HG02970 (cell line): Measurements from ENCODE around the gene RASGRF1.

Experiments used
- ATAC-seq: cut with Tn5 transposase; IDR thresholded peaks from one replicate; pipeline ENCODE4 v1.9.1; 2021; ENCODE audit warnings: mild to moderate bottlenecking, moderate library complexity, moderate number of reproducible peaks; ENCODE audit not compliant: unreplicated experiment, low FRiP score

Gene RASGRF1

DNA sequence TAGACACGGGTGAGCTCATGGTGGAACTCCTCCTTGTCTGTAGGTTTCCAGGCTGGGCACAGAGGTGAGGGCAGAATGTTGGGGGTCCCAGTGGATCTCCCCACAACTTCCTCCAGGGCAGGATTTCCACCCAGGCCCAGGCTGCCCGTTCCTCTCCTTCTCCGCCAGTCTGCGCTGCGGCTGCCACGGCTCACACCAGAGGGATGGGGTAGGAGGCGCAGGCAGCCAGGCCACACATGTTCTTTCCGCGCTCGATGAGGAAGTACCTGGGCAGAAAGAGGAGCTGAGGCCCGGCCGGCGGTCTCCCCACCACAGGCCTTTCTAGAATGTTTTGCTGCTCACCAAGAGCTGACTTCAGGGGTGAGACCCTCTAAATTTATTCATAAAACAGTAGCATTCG lies 168.6 kb downstream of the RASGRF1 start:
- ATAC-seq, result no peak

DNA sequence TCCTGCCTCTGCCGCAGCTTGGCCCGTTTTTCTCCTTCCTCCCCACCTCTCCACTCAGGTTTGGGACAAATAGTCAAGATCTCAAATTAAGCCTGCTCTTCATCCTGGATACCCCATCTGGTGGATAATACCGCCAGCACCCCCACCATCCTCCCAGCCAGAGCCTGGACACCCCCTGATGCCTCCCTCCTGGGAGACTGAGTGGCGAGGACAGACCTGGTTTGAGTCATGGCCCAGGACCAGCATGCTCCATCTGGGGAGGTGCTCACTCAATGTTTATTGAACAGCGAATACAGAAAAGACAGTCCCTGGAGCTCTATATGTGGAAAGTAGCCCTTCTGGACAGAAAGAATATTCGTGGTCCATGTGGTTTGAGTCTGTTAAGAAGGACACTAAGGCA lies 169.1 kb downstream of the RASGRF1 start:
- no peak for ATAC-seq

DNA sequence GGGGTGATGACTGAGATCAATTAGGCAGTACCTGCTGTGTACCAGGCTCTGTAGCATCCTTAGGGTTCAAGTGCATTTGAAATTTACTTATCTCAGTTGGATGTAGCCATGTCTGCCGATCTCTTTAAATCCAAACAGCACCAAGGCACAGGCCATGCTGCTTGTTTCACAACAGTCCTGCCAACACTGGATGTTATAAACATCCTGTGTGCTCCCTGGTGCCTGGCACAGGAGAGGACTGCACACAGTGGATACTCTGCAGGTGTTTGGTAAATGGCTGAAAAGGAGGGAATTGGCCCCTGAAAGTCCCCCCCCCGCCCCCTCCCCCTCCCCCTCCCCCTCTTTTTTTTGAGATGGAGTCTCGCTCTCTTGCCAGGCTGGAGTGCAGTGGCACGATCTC lies 172.7 kb downstream of the RASGRF1 start:
- no peak for ATAC-seq

DNA sequence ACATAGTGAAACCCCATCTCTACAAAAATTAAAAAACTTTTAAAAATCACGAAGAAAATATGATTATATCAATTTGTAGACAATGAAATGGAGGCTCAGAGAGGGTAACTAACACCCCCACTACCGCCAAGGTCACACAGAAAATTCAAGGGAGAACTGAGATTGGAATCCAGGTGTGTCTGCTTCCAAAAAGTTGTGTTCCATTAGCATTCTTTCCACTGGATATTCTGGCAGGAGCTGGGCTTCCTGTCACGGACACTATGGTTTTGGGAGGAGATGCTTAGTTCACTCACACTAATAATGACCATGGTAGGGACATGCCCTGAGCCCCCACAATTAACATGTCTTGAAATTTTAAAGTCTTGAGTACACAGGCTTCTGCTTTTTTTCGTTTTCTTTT lies 174.5 kb downstream of the RASGRF1 start:
- ATAC-seq, result no peak

DNA sequence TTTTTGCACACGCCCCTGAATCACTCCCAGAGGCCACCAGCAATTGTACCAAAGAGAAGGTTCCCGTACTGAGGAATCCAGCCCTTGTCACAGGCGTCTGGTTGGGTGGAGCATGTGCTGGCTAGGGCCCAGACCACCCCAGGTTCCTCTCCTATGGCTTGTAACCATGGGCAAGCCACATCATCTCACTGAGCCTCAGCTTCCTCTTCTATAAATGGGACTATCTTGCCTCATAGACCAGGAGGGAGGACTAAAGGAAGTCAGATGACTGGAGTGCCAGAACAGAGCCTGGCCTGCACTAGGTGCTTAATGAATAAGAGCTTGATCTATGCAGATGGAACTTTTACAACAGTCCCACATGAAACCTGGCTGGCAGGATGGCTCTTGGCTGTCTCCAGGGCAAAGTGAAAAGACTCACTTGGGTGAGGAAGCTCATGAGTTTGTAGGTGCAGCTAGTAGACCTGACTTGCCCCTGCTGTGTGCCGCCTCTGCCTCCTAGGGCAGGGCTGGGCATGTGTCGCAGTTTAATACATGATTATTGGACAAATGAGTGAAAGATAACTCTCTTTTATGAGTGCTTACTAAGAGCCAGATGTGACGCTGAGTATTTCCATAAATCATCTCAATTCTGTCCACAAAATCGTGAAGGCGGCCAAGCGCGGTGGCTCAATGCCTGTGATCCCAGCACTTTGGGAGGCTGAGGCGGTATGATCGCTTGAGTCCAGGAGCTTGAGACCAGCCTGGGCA lies 175.1 kb downstream of the RASGRF1 start:
- no peak for ATAC-seq

DNA sequence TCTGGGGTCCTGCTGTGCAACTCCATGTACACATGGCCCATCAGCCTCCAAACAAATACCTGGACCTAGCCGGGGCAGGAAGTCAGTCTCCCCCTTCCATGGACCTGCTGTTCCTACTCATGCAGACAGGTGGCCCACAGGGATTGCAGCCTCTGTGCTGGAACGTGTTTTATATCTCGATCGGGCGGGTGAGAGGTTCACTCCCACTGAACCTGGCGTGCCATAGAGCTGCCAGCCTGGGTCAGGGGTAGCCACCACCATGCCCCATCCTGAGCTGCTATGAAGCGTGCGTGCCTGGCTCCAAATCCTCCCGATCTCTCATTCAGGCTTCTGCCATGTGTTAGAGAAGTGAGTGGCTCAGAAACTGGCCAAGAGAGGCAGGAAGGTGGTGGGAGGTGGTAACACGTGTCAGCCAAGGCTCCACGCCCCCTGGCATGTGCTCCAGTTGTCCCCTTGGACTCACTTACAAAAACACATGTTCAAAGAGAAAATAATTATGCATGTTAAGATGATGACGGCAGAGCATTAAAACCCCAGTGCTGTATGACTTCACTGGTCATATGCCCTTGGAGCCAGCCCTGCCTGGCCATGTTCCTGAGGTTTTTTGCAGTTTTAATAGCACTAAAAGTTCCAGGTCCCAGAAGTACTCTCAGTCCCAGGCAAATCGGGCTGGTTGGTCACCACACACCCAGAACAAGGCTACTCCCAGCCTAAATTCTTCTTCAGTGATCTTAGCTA lies 176.4 kb downstream of the RASGRF1 start:
- no peak for ATAC-seq

DNA sequence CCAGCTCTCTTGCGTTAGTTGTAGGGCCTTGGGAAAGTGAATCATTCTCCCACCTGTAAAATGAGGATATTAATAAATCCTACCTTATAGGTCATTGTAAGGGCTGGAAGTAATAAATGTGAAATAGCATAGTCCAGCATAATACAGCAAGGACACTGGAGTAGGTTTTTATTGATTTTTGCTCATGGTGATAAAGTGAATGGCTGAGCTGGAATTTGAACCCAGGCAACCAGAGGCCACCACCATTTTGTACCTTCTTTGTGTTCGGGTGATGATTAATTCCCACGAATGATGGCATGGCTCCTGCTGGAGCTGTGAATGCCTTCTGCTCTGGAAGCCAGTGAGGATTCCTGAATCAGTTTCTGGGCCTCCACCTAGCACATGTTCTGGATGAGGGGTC lies 177.6 kb downstream of the RASGRF1 start:
- no peak for ATAC-seq

DNA sequence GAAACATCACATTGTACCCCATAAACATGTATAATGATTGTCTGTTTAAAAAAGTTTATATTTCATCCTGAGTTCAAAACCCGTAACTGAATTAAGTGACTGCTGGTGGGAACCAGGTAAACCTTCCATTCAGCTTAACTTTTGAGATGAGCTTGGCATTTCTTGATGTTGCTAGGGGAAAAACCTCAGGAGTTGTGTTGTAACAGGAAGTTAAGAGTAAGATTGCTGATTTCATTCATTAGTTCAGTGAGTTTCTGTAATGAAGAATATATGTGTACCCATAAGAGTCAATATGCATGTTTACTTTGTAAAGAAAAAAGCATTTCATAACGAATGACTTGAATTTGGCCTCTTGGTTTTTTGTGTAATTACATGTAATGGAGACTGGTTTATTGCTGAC lies 178.3 kb downstream of the RASGRF1 start:
- no peak for ATAC-seq

DNA sequence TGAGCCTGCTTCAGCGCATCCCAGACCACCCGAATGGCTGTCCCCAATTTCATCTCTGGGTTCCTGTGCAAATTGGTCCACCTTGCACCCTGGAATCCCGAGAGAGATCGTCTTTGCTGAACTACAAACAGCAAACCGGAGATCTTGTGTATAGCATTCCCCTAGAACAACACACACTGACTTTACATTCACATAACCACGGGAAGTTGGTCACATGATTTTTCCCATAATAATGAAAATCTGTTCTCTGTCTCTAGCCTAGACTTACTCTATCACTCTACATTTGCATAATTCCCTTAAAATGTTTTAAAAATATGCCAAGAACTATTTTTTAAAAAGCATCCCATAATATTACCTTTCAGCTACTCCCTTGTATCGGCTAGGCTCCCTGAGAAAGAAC lies 180.3 kb downstream of the RASGRF1 start:
- no peak for ATAC-seq
